Activated CD4-positive, CD25-positive, alpha-beta regulatory T cell treated with anti-CD3 and anti-CD28 coated beads, Interleukin-2, amount 50 U/mL, for 24 hours (primary cell): ENCODE data around the gene SLC35G4.
"Not testable (repeated sequence)": the region's sequence is repeated elsewhere in the genome, so short reads cannot be mapped to it uniquely, and the experiment has no call there.

Experiments used
- ATAC-seq, 2 donors: fragments of 150-1000 bp; cut with Tn5 transposase; one replicate each; pipeline ENCODE4 v1.10.0; 2021; ENCODE audit warnings: mild to moderate bottlenecking in 1 of 2, moderate library complexity in 1 of 2

SLC35G4 gene

DNA sequence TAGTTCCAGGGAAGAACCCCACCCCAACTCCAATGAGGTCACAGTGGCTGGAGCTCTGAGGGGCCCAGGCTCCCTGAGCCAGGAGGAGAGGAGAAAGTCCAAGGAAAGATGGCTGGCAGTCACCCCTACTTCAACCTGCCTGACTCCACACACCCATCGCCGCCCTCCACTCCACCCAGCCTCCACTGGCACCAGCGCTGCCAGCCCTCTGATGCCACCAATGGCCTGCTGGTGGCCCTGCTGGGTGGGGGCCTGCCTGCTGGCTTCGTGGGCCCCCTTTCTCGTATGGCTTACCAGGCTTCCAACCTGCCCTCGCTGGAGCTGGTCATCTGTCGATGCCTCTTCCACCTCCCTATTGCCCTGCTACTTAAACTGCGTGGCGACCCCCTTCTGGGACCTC, at the start of gene SLC35G4:
Gene SLC35G4, plus strand, starts transcription at position 109 of the 400 bp plus-strand sequence. Its CDS starts 0 bp downstream, at position 109.
- not testable (repeated sequence) for ATAC-seq

DNA sequence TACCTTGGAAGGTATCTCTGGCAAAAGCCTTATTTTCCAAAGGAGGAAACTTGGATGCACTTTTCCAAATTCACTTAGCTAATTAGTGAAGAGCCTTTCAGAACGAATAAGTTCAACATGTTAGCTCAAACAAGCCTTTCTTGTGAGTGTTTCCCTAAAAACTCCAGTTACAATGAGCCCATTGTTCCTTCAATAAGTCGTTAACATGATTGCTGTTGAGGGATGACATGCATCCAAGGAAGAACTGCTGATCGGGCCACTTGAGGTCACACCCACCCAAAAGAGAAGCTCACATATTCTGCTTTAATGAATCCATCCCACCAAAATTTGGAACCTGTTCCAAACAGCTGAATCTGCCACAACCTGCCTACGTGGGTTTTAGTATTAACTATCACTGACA, 48.1 kb upstream of the SLC35G4 start:
- ATAC-seq = no peak

DNA sequence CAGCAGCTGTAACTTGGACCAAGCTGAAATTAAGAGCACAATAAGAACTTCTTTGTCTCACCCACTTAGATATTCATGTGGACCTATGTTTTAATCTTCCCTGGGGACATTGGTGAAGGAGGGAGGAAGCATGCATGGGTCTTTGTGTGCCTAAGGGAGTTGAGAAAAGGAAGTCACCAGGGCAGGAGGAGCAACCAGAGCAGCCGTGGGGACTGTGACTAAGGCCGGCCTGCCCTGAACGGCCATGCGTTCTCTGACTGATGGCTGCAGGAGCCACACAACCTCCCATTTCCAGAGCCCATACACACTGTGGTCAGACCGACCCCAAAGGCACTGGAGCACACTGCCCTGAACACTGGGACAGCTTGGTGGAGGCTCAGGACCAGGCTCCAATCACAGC, 43.7 kb upstream of the SLC35G4 start:
- no peak for ATAC-seq

DNA sequence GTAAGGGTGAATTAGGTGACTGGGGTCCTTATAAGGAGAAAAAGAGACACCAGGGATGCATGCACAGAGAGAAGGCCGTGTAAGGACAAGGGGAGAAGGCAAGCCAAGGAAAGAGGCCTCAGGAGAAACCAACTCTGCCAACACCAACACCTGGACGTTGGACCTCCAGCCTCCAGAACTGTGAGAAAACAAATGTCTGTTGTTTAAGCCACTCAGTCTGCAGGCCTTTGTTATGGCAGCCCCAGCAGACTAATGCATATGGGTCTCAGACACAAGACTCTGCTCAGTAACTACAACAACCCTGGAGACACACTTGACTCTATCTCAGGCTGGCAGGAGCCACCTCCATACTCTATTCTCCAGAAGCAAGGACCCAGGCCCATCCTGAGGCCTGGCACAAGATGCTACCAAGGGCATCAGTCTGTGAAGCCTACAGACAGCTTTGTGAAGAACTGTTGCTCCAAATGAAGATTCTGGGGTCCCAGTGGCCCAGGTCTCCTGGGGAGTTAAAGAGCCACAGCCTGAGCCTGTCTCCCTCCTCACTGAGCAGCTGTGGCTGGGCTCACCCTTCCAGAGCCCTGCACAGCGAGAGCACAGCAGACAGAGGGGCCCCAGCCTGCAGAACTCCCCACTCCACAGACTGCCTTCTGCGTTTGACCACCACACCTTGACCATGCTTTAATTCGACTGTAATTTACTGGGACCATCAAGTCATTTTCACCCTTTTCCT, 43.0 kb upstream of the SLC35G4 start:
- no peak for ATAC-seq

DNA sequence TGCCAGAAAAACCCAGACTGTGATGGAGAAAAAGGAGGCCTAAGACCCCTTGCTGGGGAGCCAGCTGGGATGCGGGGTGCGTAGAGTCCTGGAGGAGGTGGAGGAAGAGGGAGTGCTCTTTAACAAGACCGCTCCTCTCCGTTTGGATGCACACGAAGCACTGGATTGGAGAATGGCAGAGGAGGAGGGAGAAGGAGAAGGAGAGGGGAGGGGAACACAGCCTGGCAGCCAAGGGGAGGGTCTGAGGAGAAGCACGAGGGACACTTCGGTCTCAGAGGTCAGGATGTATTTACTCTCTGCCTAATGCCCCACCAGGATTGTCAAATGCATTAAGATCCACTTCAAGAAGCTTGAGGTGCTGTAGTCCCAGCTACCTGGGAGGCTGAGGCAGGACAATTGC, 42.0 kb upstream of the SLC35G4 start:
- no peak for ATAC-seq

DNA sequence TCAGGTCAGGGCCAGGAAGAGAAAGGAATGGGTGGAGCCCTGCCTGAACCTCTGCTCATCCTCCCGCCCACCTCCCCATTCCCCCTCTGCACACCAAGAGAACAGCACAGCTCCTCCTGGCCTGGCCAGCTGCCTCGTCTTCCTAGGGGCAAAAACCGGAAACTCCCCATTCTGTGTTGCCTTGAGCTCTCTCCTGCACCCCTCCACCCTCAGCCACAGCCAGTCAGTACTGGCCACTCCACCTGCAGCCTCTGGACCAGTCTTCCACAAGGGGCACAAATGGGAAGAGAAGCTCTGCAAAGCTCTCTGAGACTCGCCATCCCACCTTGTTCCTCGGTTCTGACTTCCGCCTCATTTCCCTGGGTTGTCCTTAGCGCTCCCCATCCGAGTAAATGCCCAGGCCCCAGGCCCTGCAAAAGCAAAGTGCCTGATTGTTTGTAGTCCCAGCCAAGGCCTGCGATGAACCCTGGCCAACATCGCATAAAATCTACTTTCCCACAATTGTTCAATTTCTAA, 39.3 kb upstream of the SLC35G4 start:
- ATAC-seq = no peak

DNA sequence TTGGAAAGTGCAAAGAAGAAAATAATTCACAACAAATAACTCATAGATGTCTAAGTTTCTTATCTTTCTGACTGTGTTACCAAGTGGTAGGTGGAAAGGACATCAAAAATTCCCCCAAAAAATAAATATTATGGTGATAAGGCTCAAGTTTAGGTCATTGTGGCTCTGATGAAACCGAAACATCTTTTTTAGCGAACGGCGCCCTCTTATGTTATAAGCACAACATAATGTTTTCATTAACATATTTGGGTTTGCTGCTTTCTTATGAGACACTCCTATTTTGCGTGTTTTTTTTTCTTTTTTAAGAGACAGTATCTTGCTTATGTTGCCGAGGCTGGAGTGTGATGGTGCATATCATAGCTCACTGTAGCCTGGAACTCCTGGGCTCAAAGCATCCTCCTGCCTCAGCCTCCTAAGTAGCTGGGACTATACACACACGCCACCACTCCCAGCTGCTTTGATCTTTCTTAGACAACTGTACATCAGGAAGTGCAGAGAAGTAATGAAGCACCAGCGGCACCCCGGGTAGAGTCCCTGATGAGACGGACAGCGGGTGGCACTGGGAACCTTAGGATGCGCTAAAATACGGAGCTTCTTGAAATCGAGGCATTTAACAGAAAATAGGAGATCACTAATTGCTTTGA, 38.5 kb upstream of the SLC35G4 start:
- no peak for ATAC-seq

DNA sequence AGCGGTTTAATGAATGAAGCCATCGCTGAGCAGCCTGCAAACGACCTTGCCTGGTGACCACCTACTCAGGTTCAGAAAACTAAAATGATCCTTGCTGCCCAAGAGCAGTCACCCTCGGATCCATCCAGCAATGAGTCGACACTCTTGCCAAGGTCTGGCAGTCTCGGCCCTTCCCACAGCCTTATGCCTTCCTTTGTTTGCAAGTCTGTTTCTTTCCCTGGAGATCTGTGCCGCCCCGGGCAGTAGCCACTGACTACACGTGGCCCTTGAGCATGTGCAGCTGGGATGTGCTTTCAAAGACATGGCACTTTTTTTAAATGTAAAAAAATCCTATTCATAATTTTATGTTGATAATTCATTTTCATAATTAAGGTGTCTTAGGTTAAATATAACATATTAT, 37.2 kb upstream of the SLC35G4 start:
- ATAC-seq = no peak

DNA sequence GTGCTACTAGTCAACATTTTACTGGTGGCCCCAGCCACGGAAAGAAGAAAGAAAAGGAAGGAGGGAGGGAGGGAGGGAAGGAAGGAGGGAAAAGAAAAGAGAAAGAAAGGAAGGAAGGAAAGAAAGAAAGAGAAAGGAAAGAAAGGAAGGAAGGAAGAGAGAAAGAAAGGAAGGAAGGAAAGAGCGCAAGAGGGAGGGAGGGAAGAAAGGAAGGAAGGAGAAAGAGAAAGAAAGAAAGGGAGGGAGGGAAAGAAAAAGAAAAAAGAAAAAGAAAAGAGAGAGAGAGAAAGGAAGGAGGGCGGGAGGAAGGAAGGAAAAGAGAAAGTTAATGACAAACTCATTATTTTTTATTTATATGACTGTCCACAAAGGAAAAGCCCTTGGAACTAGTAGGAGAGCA, 34.9 kb upstream of the SLC35G4 start:
- no peak for ATAC-seq

DNA sequence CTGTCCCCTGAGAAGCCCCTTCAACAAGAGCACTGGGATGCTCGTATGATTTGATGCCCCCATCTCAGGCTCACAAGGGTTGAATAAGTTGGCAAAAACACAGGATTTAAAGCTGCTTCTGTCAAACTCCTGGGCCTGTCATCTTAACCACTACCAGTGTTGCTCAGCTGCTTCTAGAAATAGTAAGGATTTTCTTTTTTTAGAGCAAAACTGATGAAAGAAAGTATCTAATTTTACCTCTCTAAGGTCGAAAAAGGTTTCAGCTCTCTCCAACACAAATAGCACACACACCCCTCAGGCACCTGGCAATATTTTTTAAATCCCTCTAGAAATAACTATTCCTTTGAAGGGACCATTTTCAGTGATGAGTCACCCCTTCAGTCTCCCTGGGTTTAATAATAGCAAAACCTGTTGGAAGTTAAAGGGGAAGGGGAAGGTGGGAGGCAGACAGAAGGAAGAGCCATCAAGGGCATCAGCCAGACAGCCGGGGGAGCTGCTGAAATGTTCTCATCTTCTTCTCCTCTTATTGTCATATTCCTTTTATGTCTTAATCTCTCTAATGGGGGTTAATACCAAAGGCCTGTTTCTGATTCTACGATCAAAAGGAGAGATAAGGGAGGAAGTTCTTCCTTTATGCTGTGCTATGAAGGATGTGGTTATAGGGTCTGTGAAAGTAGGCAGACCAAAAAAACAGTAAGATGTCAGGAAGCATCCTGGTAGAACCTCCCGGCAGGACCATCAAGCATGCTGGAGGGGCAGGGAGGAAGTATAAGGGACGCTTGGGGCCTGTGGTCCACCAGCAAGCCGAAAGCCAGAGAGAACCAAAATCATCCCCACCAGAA, 31.9 kb upstream of the SLC35G4 start:
- no peak for ATAC-seq

DNA sequence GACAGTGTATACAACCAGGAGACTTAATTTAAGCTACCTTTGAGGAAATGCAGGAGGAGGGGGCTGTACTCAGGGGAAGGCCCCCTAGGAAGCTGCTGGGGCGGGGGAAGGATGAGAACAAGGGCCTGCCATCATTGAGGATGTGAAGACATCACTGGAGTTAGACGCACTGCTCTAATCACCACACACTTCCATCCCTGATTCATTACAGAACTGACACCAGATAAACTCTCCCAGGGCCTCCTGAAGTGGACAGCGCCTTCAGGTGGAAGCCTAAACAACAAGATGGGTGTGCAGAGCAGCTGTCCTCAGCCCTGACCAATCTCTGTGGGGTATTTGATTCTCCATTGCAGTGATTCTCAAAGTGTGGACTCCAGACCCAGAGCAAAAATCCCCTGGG, 30.6 kb upstream of the SLC35G4 start:
- ATAC-seq = no peak

DNA sequence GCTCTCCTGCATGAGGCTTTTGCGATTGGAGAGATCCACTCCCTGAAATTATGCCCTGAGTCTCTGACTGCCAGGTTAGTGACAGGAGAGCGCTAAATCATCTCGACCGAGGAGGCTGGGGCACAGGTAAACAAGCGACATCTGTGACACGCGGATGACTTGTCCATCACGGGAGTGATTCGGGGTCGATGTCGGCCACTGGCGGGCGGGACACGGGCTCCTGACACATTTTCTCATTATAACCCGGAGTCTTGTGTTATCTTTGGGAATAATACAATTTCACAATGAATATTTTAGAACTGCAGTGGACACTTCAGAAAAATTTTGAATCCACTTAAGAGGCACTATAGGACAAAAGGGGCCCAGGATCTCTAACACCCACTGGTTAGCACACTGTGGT, 29.5 kb upstream of the SLC35G4 start:
- ATAC-seq = no peak

DNA sequence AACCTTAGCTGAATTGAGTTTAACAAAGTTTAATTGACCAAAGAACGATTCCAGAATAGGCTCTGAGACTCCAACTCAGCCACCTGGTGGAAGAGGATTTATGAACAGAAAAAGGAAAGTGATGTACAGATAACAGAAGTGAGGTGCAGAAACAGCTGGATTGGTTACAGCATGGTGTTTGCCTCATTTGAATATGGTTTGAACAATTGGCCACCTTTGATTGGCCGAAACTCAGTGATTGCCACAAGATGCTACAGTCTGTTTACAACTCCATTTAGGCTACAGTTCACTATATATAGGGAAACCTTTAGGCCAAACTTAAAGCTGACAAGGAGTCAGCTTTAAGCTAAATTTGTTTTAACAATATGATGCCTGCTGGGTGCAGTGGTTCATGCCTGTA, 28.1 kb upstream of the SLC35G4 start:
- ATAC-seq = no peak

DNA sequence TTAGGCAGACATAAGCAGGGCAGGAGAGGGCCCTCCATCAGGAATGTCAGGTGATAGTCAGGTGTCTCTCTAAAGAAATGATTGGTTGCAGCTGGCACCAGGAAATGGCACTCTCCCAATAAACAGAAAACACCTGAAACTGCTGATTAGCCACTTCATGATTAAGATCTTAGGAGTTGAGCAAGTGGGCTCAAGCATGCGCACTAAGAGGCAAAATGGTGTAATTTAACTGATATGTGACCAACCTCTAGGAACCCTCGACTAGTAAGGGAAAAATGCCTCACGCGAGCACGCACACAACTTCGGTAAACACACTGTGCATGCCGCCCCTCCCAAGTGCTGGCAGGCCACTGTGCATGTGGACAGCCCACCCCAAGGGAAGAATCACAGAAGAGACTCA, 23.8 kb upstream of the SLC35G4 start:
- ATAC-seq = no peak

DNA sequence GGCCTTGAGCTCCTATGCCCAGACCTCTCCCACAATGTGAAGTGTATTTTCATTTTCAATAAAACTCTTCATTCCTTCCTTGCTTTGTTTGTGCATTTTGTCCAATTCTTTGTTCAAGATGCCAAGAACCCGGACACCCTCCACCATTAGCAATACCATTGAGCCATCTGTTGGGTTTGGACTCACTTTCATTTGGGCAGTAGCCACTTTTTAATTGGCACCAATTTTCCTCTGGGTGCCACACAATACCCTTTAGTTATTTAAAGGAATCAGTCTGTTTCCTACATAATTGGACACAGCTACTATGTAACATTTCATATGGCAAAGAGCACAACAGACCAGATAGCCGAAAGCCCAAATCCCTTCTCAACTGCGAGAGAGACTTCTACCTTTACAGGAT, 22.5 kb upstream of the SLC35G4 start:
- no peak for ATAC-seq

DNA sequence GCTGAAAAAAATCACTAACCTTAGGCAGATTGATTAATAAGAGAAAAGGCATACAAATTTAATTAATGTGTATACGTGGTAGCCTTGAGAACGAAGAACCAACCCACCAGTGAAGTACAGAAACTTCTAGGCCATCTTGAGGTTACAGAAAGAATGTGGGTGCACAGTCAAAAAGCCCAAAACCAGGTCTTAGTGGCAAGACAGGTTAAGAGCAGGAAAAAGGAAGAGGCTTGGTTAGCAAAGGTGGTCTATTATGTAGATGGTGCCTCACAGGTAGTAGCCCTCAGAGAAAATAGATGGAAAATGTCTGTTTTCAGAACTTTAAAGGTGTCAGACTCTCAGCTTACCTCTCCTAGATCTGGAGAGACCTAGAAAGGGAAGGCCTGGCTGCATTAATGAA, 22.0 kb upstream of the SLC35G4 start:
- no peak for ATAC-seq

DNA sequence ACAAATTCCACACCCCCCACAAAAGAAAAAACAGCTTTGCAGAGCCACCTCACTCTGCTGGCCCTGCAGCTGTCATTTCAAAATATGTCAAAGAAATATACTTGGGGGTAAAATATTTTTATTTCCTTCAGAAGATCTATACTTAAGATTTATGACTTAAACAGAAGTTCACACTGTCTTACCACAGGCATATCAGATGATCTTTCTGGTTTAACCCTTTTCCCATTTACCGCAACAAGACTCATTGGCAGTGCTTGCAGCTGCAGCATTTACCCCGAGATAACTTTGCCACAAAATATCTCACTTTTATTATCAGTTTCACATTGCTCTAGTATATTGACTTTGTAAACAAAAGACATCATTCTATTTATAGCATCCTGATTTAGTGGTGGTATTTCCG, 21.6 kb upstream of the SLC35G4 start:
- ATAC-seq = no peak

DNA sequence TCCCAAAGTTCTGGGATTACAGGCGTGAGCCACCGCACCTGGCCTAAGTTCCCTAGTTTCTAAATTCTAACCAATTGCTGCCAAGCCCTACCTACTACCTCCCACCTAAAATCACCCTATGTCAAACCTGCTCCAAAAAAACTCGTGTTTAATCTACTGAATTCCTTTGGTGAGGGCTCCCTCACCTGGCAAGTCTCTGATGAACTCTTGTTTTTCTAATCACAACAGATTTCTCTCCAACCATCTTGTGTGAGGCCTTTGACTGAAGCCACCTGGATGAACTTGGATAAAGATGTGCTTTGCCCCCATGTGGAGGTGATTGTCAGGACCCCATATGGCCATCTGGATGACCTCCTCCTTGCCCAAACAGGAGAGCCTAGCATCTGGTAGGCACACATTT, 17.4 kb upstream of the SLC35G4 start:
- ATAC-seq = no peak

DNA sequence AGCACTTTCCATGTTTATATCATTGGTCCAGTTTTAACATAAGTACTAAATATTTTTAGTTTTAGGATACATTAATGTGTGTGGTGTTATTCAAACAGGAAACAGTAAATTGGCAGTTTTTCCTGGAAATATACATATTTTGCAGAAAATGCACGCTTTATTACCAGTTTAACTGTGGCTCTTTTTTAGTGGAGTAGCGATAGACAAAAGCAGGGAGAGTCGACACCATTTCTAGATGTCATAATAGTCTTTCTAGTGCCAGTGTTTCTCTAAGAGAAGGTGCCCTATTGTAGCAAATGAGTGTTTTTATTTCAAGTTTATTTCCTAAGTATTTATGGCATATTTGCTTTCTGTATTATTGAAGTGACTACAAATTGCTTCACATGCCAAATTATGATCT, 9.1 kb upstream of the SLC35G4 start:
- ATAC-seq = no peak

DNA sequence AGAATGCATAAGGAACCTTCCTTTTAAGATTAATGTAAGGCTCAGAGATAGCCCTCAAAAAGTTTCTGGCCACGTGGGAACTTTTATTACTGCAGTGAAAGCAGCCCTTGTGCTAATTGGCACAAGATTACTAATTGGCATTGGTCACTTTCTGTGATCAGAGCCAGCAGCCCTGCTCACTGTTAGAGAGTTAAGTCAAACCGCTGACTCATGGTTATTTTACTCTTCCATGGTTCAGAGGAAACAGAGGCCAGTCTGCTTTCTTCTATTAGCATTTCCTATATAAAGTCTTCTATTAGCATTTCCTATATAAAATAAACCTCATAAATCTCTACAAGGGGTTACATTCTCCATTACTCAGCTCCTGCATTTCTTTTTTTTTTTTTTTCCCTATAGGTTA, 1.5 kb upstream of the SLC35G4 start:
- ATAC-seq = no peak

DNA sequence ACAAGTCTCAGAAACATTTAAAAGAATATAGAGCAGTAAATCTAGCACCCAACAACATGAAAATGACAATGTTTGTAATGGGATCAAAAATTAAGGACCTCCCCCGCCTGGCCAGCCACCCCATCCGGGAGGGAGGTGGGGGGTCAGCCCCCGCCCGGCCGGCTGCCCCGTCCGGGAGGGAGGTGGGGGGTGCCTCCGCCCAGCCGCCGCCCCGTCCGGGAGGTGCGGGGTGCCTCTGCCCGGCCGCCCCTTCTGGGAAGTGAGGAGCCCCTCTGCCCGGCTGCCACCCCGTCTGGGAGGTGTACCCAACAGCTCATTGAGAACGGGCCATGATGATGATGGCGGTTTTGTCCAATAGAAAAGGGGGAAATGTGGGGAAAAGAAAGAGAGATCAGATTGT, 778 bp upstream of the SLC35G4 start:
- not testable (repeated sequence) for ATAC-seq

DNA sequence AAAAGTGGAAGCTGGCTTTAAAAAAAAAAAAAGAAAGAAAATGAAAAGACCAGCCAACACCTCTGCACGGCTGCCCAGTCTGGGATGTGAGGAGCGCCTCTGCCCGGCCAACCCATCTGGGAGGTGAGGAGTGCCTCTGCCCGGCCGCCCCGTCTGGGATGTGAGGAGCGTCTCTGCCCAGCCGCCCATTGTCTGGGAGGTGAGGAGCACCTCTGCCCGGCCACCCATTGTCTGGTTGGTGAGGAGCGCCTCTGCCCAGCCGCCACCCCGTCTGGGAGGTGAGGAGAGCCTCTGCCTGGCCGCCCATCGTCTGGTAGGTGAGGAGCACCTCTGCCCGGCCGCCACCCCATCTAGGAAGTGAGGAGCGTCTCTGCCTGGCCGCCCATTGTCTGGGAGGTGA, 3.7 kb downstream of the SLC35G4 start:
- ATAC-seq = not testable (repeated sequence)

DNA sequence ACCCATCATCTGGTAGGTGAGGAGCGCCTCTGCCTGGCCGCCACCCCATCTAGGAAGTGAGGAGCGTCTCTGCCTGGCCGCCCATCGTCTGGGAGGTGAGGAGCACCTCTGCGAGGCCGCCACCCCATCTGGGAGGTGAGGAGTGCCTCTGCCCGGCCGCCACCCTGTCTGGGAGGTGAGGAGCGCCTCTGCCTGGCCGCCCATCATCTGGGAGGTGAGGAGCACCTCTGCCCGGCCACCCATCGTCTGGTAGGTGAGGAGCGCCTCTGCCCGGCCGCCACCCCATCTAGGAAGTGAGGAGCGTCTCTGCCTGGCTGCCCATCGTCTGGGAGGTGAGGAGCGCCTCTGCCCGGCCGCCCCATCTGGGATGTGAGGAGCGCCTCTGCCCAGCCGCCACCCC, 4.2 kb downstream of the SLC35G4 start:
- not testable (repeated sequence) for ATAC-seq

DNA sequence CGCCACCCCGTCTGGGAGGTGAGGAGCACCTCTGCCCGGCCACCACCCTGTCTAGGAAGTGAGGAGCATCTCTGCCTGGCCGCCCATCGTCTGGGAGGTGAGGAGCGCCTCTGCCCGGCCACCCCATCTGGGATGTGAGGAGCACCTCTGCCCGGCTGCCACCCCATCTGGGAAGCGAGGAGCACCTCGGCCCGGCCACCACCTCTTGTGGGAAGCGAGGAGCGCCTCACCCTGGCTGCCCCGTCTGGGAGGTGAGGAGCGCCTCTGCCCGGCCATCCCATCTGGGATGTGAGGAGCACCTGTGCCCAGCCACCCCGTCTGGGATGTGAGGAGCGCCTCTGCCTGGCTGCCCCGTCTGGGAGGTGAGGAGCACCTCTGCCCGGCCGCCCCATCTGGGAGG, 4.6 kb downstream of the SLC35G4 start:
- not testable (repeated sequence) for ATAC-seq
